Calu3 (cell line): ENCODE data around the gene RTP3. TPM values are rescaled to one million over a fixed set of nuclear protein-coding genes. Genes with fewer than 3 reads are reported as not detected.
"Not testable (repeated sequence)": the region's sequence is repeated elsewhere in the genome, so short reads cannot be mapped to it uniquely, and the experiment has no call there.

Experiments used
- BruUV-seq: library from RNA; stranded (reverse); fragments of 400-500 nt; replicated peaks from 2 replicates; lab custom pipeline; 2021; lab: Mats Ljungman, UMichigan
- CTCF ChIA-PET: fragments of 300-600 bp; sonication (Branson Sonifier 250); formaldehyde crosslinking; loops from one replicate; lab custom pipeline; 2022; ENCODE audit warnings: antibody characterized with exemption; lab: Charles Lee
- DNase-seq: peaks from one replicate; pipeline ENCODE4 v3.0.0; 2022
- H3K27ac Mint-ChIP-seq: one replicate; pipeline ENCODE4 v1.8.0; 2022; ENCODE audit warnings: mixed read lengths; ENCODE audit not compliant: unreplicated experiment
- H3K27me3 Mint-ChIP-seq: one replicate; pipeline ENCODE4 v1.8.0; 2022; ENCODE audit warnings: mixed read lengths; ENCODE audit not compliant: unreplicated experiment
- H3K36me3 Mint-ChIP-seq: one replicate; pipeline ENCODE4 v1.8.0; 2022; ENCODE audit warnings: mild to moderate bottlenecking, moderate library complexity, mixed read lengths; ENCODE audit not compliant: insufficient read depth, unreplicated experiment
- H3K4me1 Mint-ChIP-seq: one replicate; pipeline ENCODE4 v1.8.0; 2022; ENCODE audit warnings: mild to moderate bottlenecking, low read depth, mixed read lengths; ENCODE audit not compliant: unreplicated experiment
- H3K4me3 Mint-ChIP-seq: one replicate; pipeline ENCODE4 v1.8.0; 2022; ENCODE audit warnings: mild to moderate bottlenecking, low read depth, moderate library complexity, mixed read lengths; ENCODE audit not compliant: unreplicated experiment
- H3K9me3 Mint-ChIP-seq: one replicate; pipeline ENCODE4 v1.8.0; 2022; ENCODE audit warnings: low read depth, mixed read lengths; ENCODE audit not compliant: unreplicated experiment
- CTCF ChIP-seq: fragments of 200-600 bp; IDR thresholded peaks from one replicate; pipeline ENCODE4 v1.8.0; 2022; ENCODE audit warnings: antibody characterized with exemption; ENCODE audit not compliant: unreplicated experiment
- intact Hi-C: fragments of 100-400 bp; cut with micrococcal nuclease; formaldehyde crosslinking; loops from one replicate; pipeline ENCODE4 v1.10.0; 2022; ENCODE audit not compliant: unreplicated experiment
- total RNA-seq: library from RNA; stranded (reverse); gene quantifications from 2 replicates; pipeline ENCODE4 v1.2.3, GENCODE V29; 2022

Gene RTP3
- total RNA-seq, 1 experiment from 2014 or later: not detected

GRCh38 chr3:46537779-46538178, 40.0 kb downstream of the RTP3 start:
- H3K36me3 Mint-ChIP-seq: no peaks in the 10 kb centered on the region
- no peaks in the 10 kb centered on the region for H3K9me3 Mint-ChIP-seq
- H3K27ac Mint-ChIP-seq: no peak overlapping the region
- intact Hi-C loops: no loop called here
- peaks cover 10% of the 10 kb centered on the region for H3K4me1 Mint-ChIP-seq
- no TSS peak for BruUV-seq
- no peaks in the 10 kb centered on the region for H3K27me3 Mint-ChIP-seq
- TF ChIP-seq CTCF: no peak
- H3K4me3 Mint-ChIP-seq: no peak overlapping the region
- no peak for DNase-seq
- CTCF ChIA-PET: interaction anchor here (0.7 kb wide), 1 partner anchor 25 kb away, joined by 3 read pairs; no protein-coding TSS in a partner anchor

- H3K36me3 Mint-ChIP-seq, intact Hi-C loops, BruUV-seq, H3K4me3 Mint-ChIP-seq, DNase-seq, H3K27me3 Mint-ChIP-seq, H3K27ac Mint-ChIP-seq, H3K9me3 Mint-ChIP-seq, H3K4me1 Mint-ChIP-seq: not testable (repeated sequence)
- CTCF ChIA-PET: interaction anchor here (0.7 to 1.2 kb wide), 2 partner anchors 21 to 24 kb away, joined by 3 read pairs; no protein-coding TSS in a partner anchor
These were observed 40.6 kb downstream of the RTP3 start for GRCh38 chr3:46538425-46538802.

DNA sequence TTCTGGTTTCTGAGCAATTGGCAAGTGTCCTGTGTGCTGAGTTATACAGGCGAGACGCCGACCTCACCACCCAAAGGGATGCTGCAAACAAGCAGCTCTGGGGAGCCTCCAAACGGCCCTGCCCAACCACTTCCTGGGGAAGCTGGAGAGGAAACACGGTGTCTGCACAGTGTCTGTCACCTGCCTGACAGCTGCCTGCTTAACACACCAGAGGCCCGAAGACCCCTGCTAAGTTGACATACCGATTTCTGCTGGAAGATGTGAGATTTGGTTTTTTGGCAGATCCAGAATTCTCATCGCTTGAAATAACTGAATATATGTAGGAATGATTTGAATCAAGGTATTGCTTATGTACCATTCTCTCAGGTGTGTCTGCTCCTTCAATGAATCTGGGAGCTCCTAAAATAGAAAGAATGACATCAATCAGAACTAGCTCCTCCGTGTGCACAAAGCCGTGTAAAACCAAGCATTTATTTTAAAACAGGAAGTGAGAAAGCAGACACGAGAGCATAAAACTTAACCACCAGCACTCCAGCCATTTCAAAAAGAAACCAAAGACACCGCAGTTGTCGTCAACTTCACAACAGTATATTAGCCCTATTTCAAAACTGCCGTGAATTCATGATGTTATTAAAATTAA, 41.1 kb downstream of the RTP3 start:
- H3K9me3 Mint-ChIP-seq: no peaks in the 10 kb centered on the region
- no peaks in the 10 kb centered on the region for H3K36me3 Mint-ChIP-seq
- CTCF ChIA-PET: interaction anchor here (0.6 to 1.2 kb wide), 2 partner anchors 14 to 22 kb away, joined by 3 to 4 read pairs; no protein-coding TSS in a partner anchor
- H3K27me3 Mint-ChIP-seq: no peaks in the 10 kb centered on the region
- DNase-seq: no peak
- H3K27ac Mint-ChIP-seq: no peak overlapping the region
- no peak for TF ChIP-seq CTCF
- peaks cover 10% of the 10 kb centered on the region for H3K4me1 Mint-ChIP-seq
- intact Hi-C loops: no loop called here
- H3K4me3 Mint-ChIP-seq: no peak overlapping the region
- BruUV-seq: no TSS peak

DNA sequence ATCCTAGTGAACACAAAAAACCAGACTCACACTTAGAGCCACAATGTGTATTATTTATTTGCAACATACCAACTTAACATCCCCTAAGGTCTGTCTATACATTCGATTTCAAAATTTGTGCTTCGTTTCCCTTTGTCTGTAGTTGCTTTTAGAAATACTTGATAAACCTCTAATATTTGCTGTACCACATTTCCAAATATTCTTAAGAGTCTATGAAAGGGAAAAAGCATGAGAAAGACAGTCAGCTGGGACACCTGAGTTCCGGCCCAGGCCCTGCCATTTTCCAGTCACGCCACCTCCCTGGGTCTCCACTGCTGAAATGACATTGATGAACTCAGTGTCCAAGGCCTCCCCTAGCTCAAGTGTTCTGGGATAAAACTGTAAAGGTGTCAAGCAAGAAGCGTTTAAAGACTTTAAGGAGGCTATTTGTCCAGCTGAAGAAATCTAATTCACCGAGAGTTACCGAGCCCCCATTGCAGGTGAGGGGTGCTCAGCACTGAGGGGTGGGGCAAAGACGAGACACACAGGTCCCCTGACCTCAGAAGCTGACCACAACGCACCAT, 41.7 kb downstream of the RTP3 start:
- intact Hi-C loops: no loop called here
- H3K27me3 Mint-ChIP-seq: no peaks in the 10 kb centered on the region
- CTCF ChIA-PET: interaction anchor here (0.6 to 1.2 kb wide), 2 partner anchors 13 to 22 kb away, joined by 3 to 4 read pairs; no protein-coding TSS in a partner anchor
- BruUV-seq: no TSS peak
- H3K4me1 Mint-ChIP-seq: peaks cover 10% of the 10 kb centered on the region
- H3K4me3 Mint-ChIP-seq: no peak overlapping the region
- no peak for TF ChIP-seq CTCF
- no peaks in the 10 kb centered on the region for H3K36me3 Mint-ChIP-seq
- H3K27ac Mint-ChIP-seq: no peak overlapping the region
- no peak for DNase-seq
- H3K9me3 Mint-ChIP-seq: no peaks in the 10 kb centered on the region

DNA sequence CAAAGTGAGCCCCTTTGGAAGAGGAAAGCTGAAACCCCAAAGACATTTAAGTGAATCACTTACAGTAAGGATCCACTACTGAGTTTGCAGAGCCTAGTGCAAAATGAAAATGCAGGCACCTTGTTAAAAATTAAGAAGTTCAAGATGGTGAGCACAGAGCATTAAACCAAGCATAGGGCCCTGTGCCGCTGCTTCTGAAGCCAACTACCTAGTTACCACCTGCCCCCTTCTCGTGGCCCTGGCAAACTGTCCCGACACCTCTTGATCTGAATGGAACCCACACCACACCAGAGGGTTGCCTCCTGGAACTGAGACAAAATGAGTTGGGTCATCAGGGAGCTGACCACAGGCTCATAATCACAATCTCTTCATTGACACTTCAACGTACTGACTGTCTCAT, 42.8 kb downstream of the RTP3 start:
- TF ChIP-seq CTCF: no peak
- intact Hi-C loops: no loop called here
- CTCF ChIA-PET: interaction anchor here (0.6 kb wide), 1 partner anchor 354 kb away, joined by 3 read pairs; no protein-coding TSS in a partner anchor
- H3K4me3 Mint-ChIP-seq: no peak overlapping the region
- H3K27me3 Mint-ChIP-seq: no peaks in the 10 kb centered on the region
- no peaks in the 10 kb centered on the region for H3K9me3 Mint-ChIP-seq
- no peak overlapping the region for H3K27ac Mint-ChIP-seq
- H3K4me1 Mint-ChIP-seq: peaks cover 10% of the 10 kb centered on the region
- no peaks in the 10 kb centered on the region for H3K36me3 Mint-ChIP-seq
- DNase-seq: no peak
- BruUV-seq: no TSS peak
